ENCODE results near the gene BRSK2. TPM values are rescaled to one million over a fixed set of nuclear protein-coding genes. Genes with fewer than 3 reads are reported as not detected.

Gene BRSK2
- total and polyA plus RNA-seq, 7 donors: 0.19 to 0.78 (median 0.32) TPM

GRCh38 chr11:1435820-1436467, 46.2 kb downstream of the BRSK2 start:
- Histone ChIP-seq H3K4me3 (no peak overlapping the region), H3K9me3 (no peaks in the 10 kb centered on the region), H3K36me3 (ENCODE audit: insufficient read depth in 1 of 2, low read depth in 1 of 2) (no peaks in the 10 kb centered on the region), H3K27ac (no peak overlapping the region), H3K4me1 (no peaks in the 10 kb centered on the region), H3K27me3 (ENCODE audit: insufficient read depth in 3 of 3, low read length in 2 of 3) (peaks cover 0 to 15% (median 0%) of the 10 kb centered on the region in 3 donors)
- intact Hi-C loops (cut with DNase I): no loop called here
- ATAC-seq: peak in 2 of 4 donors; percentile 20 to 21
- no peak for DNase-seq
- TF ChIP-seq CTCF (IDR thresholded peaks at IDR 0.05): no peak
- whole genome bisulfite sequencing, 3 donors: 5 to 11% (median 5%) methylated on average over 14 to 28 of the region's 29 CpGs

GRCh38 chr11:1436468-1437039, 46.8 kb downstream of the BRSK2 start:
- Histone ChIP-seq H3K36me3 (ENCODE audit: insufficient read depth in 1 of 2, low read depth in 1 of 2) (no peaks in the 10 kb centered on the region), H3K27me3 (ENCODE audit: insufficient read depth in 3 of 3, low read length in 2 of 3) (peaks cover 0 to 15% (median 0%) of the 10 kb centered on the region in 3 donors), H3K4me1 (no peaks in the 10 kb centered on the region), H3K27ac (no peak overlapping the region), H3K9me3 (no peaks in the 10 kb centered on the region), H3K4me3 (no peak overlapping the region)
- DNase-seq (no peak), ATAC-seq (peak in 1 of 4 donors; percentile 12)
- WGBS, 3 donors: 12 to 14% (median 14%) methylated on average over 12 to 13 of the region's 13 CpGs
- intact Hi-C loops (cut with DNase I): no loop called here
- no peak for TF ChIP-seq CTCF (IDR thresholded peaks at IDR 0.05)

- Histone ChIP-seq H3K36me3 (ENCODE audit: insufficient read depth in 1 of 2, low read depth in 1 of 2) (no peaks in the 10 kb centered on the region), H3K27me3 (ENCODE audit: insufficient read depth in 3 of 3, low read length in 2 of 3) (peaks cover 0 to 19% (median 0%) of the 10 kb centered on the region in 3 donors), H3K4me1 (no peaks in the 10 kb centered on the region), H3K4me3 (no peak overlapping the region), H3K9me3 (no peaks in the 10 kb centered on the region), H3K27ac (no peak overlapping the region)
- TF ChIP-seq CTCF (IDR thresholded peaks at IDR 0.05): no peak
- ATAC-seq (peak in 2 of 4 donors; percentile 13 to 56), DNase-seq (no peak)
- WGBS, 3 donors: 27 to 51% (median 47%) methylated on average over 2 to 6 of the region's 6 CpGs
- intact Hi-C loops (cut with DNase I): no loop called here
Observed at GRCh38 chr11:1437500-1437899, 47.8 kb downstream of the BRSK2 start.

- H3K36me3 ChIP-seq (ENCODE audit: insufficient read depth in 1 of 2, low read depth in 1 of 2): no peaks in the 10 kb centered on the region
- ATAC-seq (no peak), DNase-seq (no peak)
- no peak for TF ChIP-seq CTCF (IDR thresholded peaks at IDR 0.05)
- WGBS, 3 donors: 46 to 53% (median 48%) methylated on average over 18 to 19 of the region's 19 CpGs
- H3K27ac ChIP-seq: no peak overlapping the region
- H3K27me3 ChIP-seq (ENCODE audit: insufficient read depth in 3 of 3, low read length in 2 of 3): peaks cover 0 to 19% (median 0%) of the 10 kb centered on the region in 3 donors
- intact Hi-C loops (cut with DNase I): no loop called here
- no peaks in the 10 kb centered on the region for H3K4me1 ChIP-seq
- H3K4me3 ChIP-seq: no peak overlapping the region
- no peaks in the 10 kb centered on the region for H3K9me3 ChIP-seq
Observed at GRCh38 chr11:1438261-1438966, 48.7 kb downstream of the BRSK2 start.
